B cell (primary cell): Measurements from ENCODE around the gene MRPL55. TPM values are rescaled to one million over a fixed set of nuclear protein-coding genes. Genes with fewer than 3 reads are reported as not detected.

Experiments
- ATAC-seq: fragments of 200-7000 bp; cut with Tn5 transposase; one replicate; pipeline ENCODE4 v1.10.0; 2021; ENCODE audit warnings: low read depth, mild to moderate bottlenecking, moderate number of reproducible peaks, moderate library complexity
- CTCF ChIA-PET: fragments of 350-600 bp; sonication (Branson Sonifier 250); formaldehyde crosslinking; loops from one replicate; lab custom pipeline; 2021; ENCODE audit warnings: antibody characterized with exemption, inconsistent platforms; lab: Charles Lee
- POLR2A ChIA-PET: fragments of 350-600 bp; sonication (Branson Sonifier 250); formaldehyde crosslinking; loops from one replicate; lab custom pipeline; 2021; ENCODE audit warnings: antibody characterized with exemption; lab: Charles Lee
- DNase-seq: peaks from one replicate; pipeline ENCODE4 v3.0.0; 2013
- H2AFZ ChIP-seq: 2 replicates; pipeline ENCODE4 v1.6.1; 2012; ENCODE audit warnings: mild to moderate bottlenecking, low read depth, low read length; ENCODE audit not compliant: insufficient read depth, poor library complexity, severe bottlenecking
- H3K27ac ChIP-seq, 2 donors: 1 replicate in 1 of 2; 2 replicates in 1 of 2; pipeline ENCODE4 v1.5.1; 2012 to 2013; ENCODE audit warnings: low read length in 2 of 2, mild to moderate bottlenecking in 2 of 2, moderate library complexity in 1 of 2
- H3K27me3 ChIP-seq, 4 experiments: fragments of 200-600 bp in 1 of 4; sonication (generic) in 1 of 4; replicated peaks in 1 of 4; 1 replicate in 2 of 4; 2 replicates in 2 of 4; pipeline versions ENCODE4 v1.6.1 to v1.7.0; 2013 to 2016; ENCODE audit warnings: low read length in 3 of 4, mild to moderate bottlenecking in 2 of 4, mixed read lengths in 1 of 4, moderate library complexity in 1 of 4; ENCODE audit not compliant: insufficient read depth in 4 of 4, control insufficient read depth in 3 of 4; ENCODE audit errors: control extremely low read depth in 1 of 4
- H3K36me3 ChIP-seq, 2 experiments: replicated peaks in 1 of 2; 1 replicate in 1 of 2; 2 replicates in 1 of 2; pipeline versions ENCODE4 v1.6.1 to v1.7.1; 2013; ENCODE audit warnings: low read length in 1 of 2; ENCODE audit not compliant: insufficient read depth in 2 of 2, control insufficient read depth in 1 of 2; ENCODE audit errors: control extremely low read depth in 1 of 2, extremely low read depth in 1 of 2
- H3K4me1 ChIP-seq, 2 donors: fragments of 200-600 bp in 1 of 2; sonication (generic) in 1 of 2; 1 replicate in 1 of 2; 2 replicates in 1 of 2; pipeline versions ENCODE4 v1.5.1 to v1.6.1; 2013 to 2017; ENCODE audit warnings: low read length in 2 of 2; ENCODE audit not compliant: control insufficient read depth in 2 of 2, insufficient read depth in 2 of 2
- H3K4me2 ChIP-seq: replicated peaks from 2 replicates; pipeline ENCODE3; 2012; ENCODE audit warnings: mild to moderate bottlenecking, low read depth, low read length; ENCODE audit not compliant: poor library complexity, severe bottlenecking
- H3K4me3 ChIP-seq, 5 experiments: fragments of 200-600 bp in 1 of 5; sonication (generic) in 1 of 5; 1 replicate in 3 of 5; 2 replicates in 2 of 5; pipeline versions ENCODE4 v1.5.1 to v1.7.0; 2011 to 2016; ENCODE audit warnings: low read length in 4 of 5, mild to moderate bottlenecking in 4 of 5, low read depth in 2 of 5, control low read depth in 1 of 5, moderate library complexity in 1 of 5; ENCODE audit not compliant: insufficient read depth in 1 of 5; ENCODE audit errors: control extremely low read depth in 1 of 5, extremely low read depth in 1 of 5
- H3K79me2 ChIP-seq: fragments of 200-600 bp; sonication (generic); one replicate; pipeline ENCODE4 v1.6.0; 2016; ENCODE audit warnings: low read length; ENCODE audit not compliant: control insufficient read depth, insufficient read depth
- H3K9ac ChIP-seq: fragments of 200-600 bp; sonication (generic); 2 replicates; pipeline ENCODE4 v1.6.1; 2017; ENCODE audit warnings: mild to moderate bottlenecking, low read length, moderate library complexity
- H3K9me3 ChIP-seq, 3 donors: one replicate each; pipeline versions ENCODE4 v1.6.1 to v1.7.1; 2013; ENCODE audit warnings: low read length in 2 of 3; ENCODE audit not compliant: control insufficient read depth in 2 of 3, insufficient read depth in 1 of 3; ENCODE audit errors: control extremely low read depth in 1 of 3
- H4K20me1 ChIP-seq: 2 replicates; pipeline ENCODE4 v1.6.0; 2012; ENCODE audit warnings: mild to moderate bottlenecking, low read length; ENCODE audit not compliant: insufficient read depth, control insufficient read depth, poor library complexity, severe bottlenecking
- H3K27ac Mint-ChIP-seq: one replicate; pipeline ENCODE4 v1.8.0; 2021; ENCODE audit warnings: mixed read lengths
- H3K27me3 Mint-ChIP-seq: one replicate; pipeline ENCODE4 v1.8.0; 2021; ENCODE audit warnings: mixed read lengths
- H3K4me1 Mint-ChIP-seq: one replicate; pipeline ENCODE4 v1.8.0; 2021; ENCODE audit warnings: mixed read lengths
- H3K4me3 Mint-ChIP-seq: one replicate; pipeline ENCODE4 v1.8.0; 2021; ENCODE audit warnings: mixed read lengths
- H3K9me3 Mint-ChIP-seq: one replicate; pipeline ENCODE4 v1.8.0; 2022; ENCODE audit warnings: mixed read lengths; ENCODE audit not compliant: insufficient read depth
- EZH2 ChIP-seq: IDR thresholded peaks from 2 replicates; pipeline ENCODE4 v1.6.1; 2012; ENCODE audit warnings: borderline replicate concordance, low read depth, mild to moderate bottlenecking, moderate library complexity, low read length; ENCODE audit not compliant: insufficient read depth, poor library complexity, severe bottlenecking
- WGBS: methylation state at CpG from one replicate; pipeline ENCODE4 v1.1.5; 2013; ENCODE audit warnings: missing lambda C conversion rate; ENCODE audit not compliant: insufficient coverage; 5-methylcytosine and 5-hydroxymethylcytosine counted together
- intact Hi-C: fragments of 100-400 bp; cut with micrococcal nuclease; formaldehyde crosslinking; loops from one replicate; pipeline ENCODE4 v1.10.0; 2022
- polyA plus RNA-seq: library from polyadenylated mRNA; depleted of rRNA; stranded (reverse); fragments of >200 nt; gene quantifications from 2 replicates; pipeline ENCODE4 v1.2.3, GENCODE V29; 2012
- total RNA-seq, 2 donors: library from RNA; stranded (reverse); fragments of 120-200 nt in 1 of 2; gene quantifications; 1 replicate in 1 of 2; 2 replicates in 1 of 2; pipeline versions ENCODE4 v1.2.3 to v1.2.4, GENCODE V29; 2013 to 2022
- TF ChIP-seq, protein P1 (sequence below): fragments of 200-600 bp; IDR thresholded peaks from one replicate; pipeline ENCODE4 v1.8.0; 2022; ENCODE audit warnings: antibody characterized with exemption, mild to moderate bottlenecking

MRPL55 gene
- total and polyA plus RNA-seq, 2 donors (not counting 1 experiment from before 2014, with no cell fraction given) = 38.9 to 297 TPM

DNA sequence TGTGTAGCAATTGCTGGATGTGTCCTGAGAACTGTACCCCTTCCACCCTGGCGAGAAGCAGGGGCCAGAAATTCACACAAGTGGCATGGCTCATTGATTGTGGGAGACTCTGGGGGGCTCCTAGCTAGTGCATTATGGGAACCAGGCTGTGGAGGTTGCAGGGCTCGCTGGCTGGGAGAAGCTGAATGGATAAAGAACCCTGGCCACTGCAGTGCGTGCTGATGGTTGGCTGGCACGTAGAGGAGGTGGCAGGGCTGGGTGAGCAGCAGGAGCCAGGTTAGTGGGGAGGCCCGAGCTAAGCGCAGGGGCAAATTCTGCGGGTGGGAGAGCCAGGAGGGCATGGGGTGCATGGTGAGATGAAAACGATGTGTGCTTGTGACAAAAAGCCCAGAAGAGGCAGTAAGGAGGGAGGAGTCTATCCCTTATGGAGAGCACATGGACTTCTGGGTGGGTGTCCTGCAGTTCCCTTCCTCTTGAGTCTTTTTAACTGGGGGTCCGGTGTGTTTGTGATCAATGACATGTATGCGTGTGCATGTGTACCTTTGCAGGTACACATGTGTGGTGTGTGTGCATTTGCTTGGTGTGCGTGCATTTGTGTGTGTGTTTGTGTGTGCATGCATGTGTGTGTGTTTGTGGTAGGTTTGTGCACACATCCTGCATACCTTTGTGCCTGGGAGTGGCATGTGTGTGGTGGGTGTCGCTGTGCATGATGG, 34.5 kb upstream of the MRPL55 start:
- intact Hi-C loops = no loop called here
- H3K4me2 ChIP-seq = peak overlapping the region; percentile 22
- TF ChIP-seq, protein P1, sequence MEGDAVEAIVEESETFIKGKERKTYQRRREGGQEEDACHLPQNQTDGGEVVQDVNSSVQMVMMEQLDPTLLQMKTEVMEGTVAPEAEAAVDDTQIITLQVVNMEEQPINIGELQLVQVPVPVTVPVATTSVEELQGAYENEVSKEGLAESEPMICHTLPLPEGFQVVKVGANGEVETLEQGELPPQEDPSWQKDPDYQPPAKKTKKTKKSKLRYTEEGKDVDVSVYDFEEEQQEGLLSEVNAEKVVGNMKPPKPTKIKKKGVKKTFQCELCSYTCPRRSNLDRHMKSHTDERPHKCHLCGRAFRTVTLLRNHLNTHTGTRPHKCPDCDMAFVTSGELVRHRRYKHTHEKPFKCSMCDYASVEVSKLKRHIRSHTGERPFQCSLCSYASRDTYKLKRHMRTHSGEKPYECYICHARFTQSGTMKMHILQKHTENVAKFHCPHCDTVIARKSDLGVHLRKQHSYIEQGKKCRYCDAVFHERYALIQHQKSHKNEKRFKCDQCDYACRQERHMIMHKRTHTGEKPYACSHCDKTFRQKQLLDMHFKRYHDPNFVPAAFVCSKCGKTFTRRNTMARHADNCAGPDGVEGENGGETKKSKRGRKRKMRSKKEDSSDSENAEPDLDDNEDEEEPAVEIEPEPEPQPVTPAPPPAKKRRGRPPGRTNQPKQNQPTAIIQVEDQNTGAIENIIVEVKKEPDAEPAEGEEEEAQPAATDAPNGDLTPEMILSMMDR = no peak
- H3K9me3 Mint-ChIP-seq = no peaks in the 10 kb centered on the region
- H3K79me2 ChIP-seq = peaks cover 65% of the 10 kb centered on the region
- no peak overlapping the region for H3K27ac Mint-ChIP-seq
- ChIA-PET CTCF (interaction anchor here (1.2 to 1.6 kb wide), 3 partner anchors 13 to 21 kb away, joined by 4 to 7 read pairs (median 5); partner anchors contain the start of gene IBA57), POLR2A (interaction anchor here (0.6 kb wide), 1 partner anchor 16 kb away, joined by 8 read pairs; no protein-coding TSS in a partner anchor)
- no peak overlapping the region for H2AFZ ChIP-seq
- H4K20me1 ChIP-seq = peaks cover 84% of the 10 kb centered on the region
- ATAC-seq (no peak), DNase-seq (no peak)
- peaks cover 0 to 44% of the 10 kb centered on the region in 2 experiments for H3K36me3 ChIP-seq
- H3K9ac ChIP-seq = no peak overlapping the region
- WGBS = 92% methylated on average over 10 of the region's 12 CpGs
- peaks cover 36 to 52% of the 10 kb centered on the region in 2 donors for H3K4me1 ChIP-seq
- H3K4me3 Mint-ChIP-seq = peak overlapping the region; percentile 49
- H3K9me3 ChIP-seq = peaks cover 0 to 8% (median 0%) of the 10 kb centered on the region in 3 donors
- peaks cover 42% of the 10 kb centered on the region for H3K4me1 Mint-ChIP-seq
- no peaks in the 10 kb centered on the region for H3K27me3 Mint-ChIP-seq
- no peak overlapping the region for H3K27ac ChIP-seq
- no peak overlapping the region for H3K4me3 ChIP-seq
- no peaks in the 10 kb centered on the region for H3K27me3 ChIP-seq

DNA sequence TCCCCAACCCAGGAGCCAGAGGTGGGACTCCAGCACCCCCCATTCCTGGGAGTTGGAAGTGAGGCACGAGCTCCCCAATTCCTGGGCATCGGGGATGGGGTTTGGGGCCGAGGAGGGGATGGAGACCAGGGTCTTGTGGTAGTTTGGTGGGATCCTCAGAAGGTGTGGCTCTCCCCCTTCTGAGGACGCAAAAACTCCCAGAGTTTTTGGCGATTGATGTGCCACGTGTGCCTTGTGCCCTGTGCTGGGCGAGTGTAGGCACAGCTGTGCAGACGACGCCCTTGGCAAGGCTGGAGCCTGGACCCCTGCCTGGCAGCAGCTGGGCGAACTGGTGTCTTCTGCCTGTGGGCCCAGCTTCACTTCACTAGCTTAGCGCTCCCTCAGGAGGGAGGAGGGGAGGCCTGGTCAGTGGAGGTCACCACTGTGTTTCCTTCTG, 33.6 kb upstream of the MRPL55 start:
- H3K4me1 Mint-ChIP-seq = peaks cover 50% of the 10 kb centered on the region
- ChIA-PET POLR2A (no interaction called here), CTCF (interaction anchor here (0.8 to 1.6 kb wide), 3 partner anchors 12 to 24 kb away, joined by 3 to 7 read pairs (median 5); partner anchors contain the start of gene IBA57)
- peaks cover 43 to 61% of the 10 kb centered on the region in 2 donors for H3K4me1 ChIP-seq
- H2AFZ ChIP-seq = no peak overlapping the region
- H4K20me1 ChIP-seq = peaks cover 74% of the 10 kb centered on the region
- no peak overlapping the region for H3K9ac ChIP-seq
- no peak overlapping the region for H3K27ac ChIP-seq
- H3K4me2 ChIP-seq = peak overlapping the region; percentile 98
- TF ChIP-seq EZH2 = no peak
- TF ChIP-seq, protein P1 = no peak
- H3K27me3 Mint-ChIP-seq = no peaks in the 10 kb centered on the region
- H3K27me3 ChIP-seq = no peaks in the 10 kb centered on the region
- H3K9me3 Mint-ChIP-seq = no peaks in the 10 kb centered on the region
- H3K79me2 ChIP-seq = peaks cover 65% of the 10 kb centered on the region
- H3K4me3 Mint-ChIP-seq = peak overlapping the region; percentile 49
- H3K36me3 ChIP-seq = peaks cover 0 to 35% of the 10 kb centered on the region in 2 experiments
- H3K9me3 ChIP-seq = peaks cover 0 to 11% (median 0%) of the 10 kb centered on the region in 3 donors
- WGBS = 84% methylated on average over 11 of the region's 11 CpGs
- intact Hi-C loops = no loop called here
- DNase-seq (peak; percentile 14), ATAC-seq (no peak)
- no peak overlapping the region for H3K4me3 ChIP-seq
- no peak overlapping the region for H3K27ac Mint-ChIP-seq
